Measurements from ENCODE around the gene FTCD. TPM values are rescaled to one million over a fixed set of nuclear protein-coding genes. Genes with fewer than 3 reads are reported as not detected.

FTCD gene
- total RNA-seq, 1 donor from 2014 or later: 0.33 TPM

GRCh38 chr21:46160657-46160906 lies 5.2 kb upstream of the FTCD start:
- TF ChIP-seq CTCF (IDR thresholded peaks at IDR 0.05; ENCODE audit: insufficient read depth, low read length, poor library complexity, severe bottlenecking): no peak
- no peaks in the 10 kb centered on the region for H3K36me3 ChIP-seq (ENCODE audit: control insufficient read depth, insufficient read depth, low read length)
- no peak for DNase-seq (ENCODE audit: low read depth)
- H3K27me3 ChIP-seq (ENCODE audit: control insufficient read depth, insufficient read depth, low read length): peaks cover 2% of the 10 kb centered on the region
- H3K4me3 ChIP-seq (ENCODE audit: low read depth, low read length): no peak overlapping the region

- H3K27me3 ChIP-seq (ENCODE audit: control insufficient read depth, insufficient read depth, low read length): peaks cover 2% of the 10 kb centered on the region
- H3K4me3 ChIP-seq (ENCODE audit: low read depth, low read length): no peak overlapping the region
- TF ChIP-seq CTCF (IDR thresholded peaks at IDR 0.05; ENCODE audit: insufficient read depth, low read length, poor library complexity, severe bottlenecking): no peak
- no peaks in the 10 kb centered on the region for H3K36me3 ChIP-seq (ENCODE audit: control insufficient read depth, insufficient read depth, low read length)
- DNase-seq (ENCODE audit: low read depth): no peak
These were observed 4.7 kb upstream of the FTCD start for GRCh38 chr21:46159841-46160656.

- no peak for TF ChIP-seq CTCF (IDR thresholded peaks at IDR 0.05; ENCODE audit: insufficient read depth, low read length, poor library complexity, severe bottlenecking)
- Histone ChIP-seq H3K27me3 (ENCODE audit: control insufficient read depth, insufficient read depth, low read length) (peaks cover 2% of the 10 kb centered on the region), H3K36me3 (ENCODE audit: control insufficient read depth, insufficient read depth, low read length) (no peaks in the 10 kb centered on the region), H3K4me3 (ENCODE audit: low read depth, low read length) (no peak overlapping the region)
- no peak for DNase-seq (ENCODE audit: low read depth)
These were observed 4.0 kb upstream of the FTCD start for GRCh38 chr21:46159390-46159789.

- no peak for TF ChIP-seq CTCF (IDR thresholded peaks at IDR 0.05; ENCODE audit: insufficient read depth, low read length, poor library complexity, severe bottlenecking)
- no peak for DNase-seq (ENCODE audit: low read depth)
- no peaks in the 10 kb centered on the region for H3K36me3 ChIP-seq (ENCODE audit: control insufficient read depth, insufficient read depth, low read length)
- H3K4me3 ChIP-seq (ENCODE audit: low read depth, low read length): no peak overlapping the region
- peaks cover 2% of the 10 kb centered on the region for H3K27me3 ChIP-seq (ENCODE audit: control insufficient read depth, insufficient read depth, low read length)
These were observed 3.4 kb upstream of the FTCD start for GRCh38 chr21:46158666-46159300.

- TF ChIP-seq CTCF (IDR thresholded peaks at IDR 0.05; ENCODE audit: insufficient read depth, low read length, poor library complexity, severe bottlenecking): no peak
- no peaks in the 10 kb centered on the region for H3K36me3 ChIP-seq (ENCODE audit: control insufficient read depth, insufficient read depth, low read length)
- H3K4me3 ChIP-seq (ENCODE audit: low read depth, low read length): no peak overlapping the region
- DNase-seq (ENCODE audit: low read depth): no peak
- peaks cover 2% of the 10 kb centered on the region for H3K27me3 ChIP-seq (ENCODE audit: control insufficient read depth, insufficient read depth, low read length)
These were observed 2.6 kb upstream of the FTCD start for GRCh38 chr21:46157987-46158451.
